Esophagus squamous epithelium (tissue), 5 donors: ENCODE measurements around the gene SDR9C7. TPM values are rescaled to one million over a fixed set of nuclear protein-coding genes. Genes with fewer than 3 reads are reported as not detected.

Experiments
- DNase-seq: peaks from one replicate; lab custom pipeline; 2025; lab: John Stamatoyannopoulos, UW
- H3K27ac ChIP-seq, 4 donors: fragments of 200-600 bp; sonication (generic); one replicate each; pipeline ENCODE4 v1.5.1; 2016 to 2019; ENCODE audit warnings: mild to moderate bottlenecking in 1 of 4
- H3K27me3 ChIP-seq, 4 donors: fragments of 200-600 bp; sonication (generic); 1 replicate in 3 of 4; 2 replicates in 1 of 4; pipeline versions ENCODE4 v1.5.1 to v1.6.0; 2017 to 2021; ENCODE audit warnings: antibody characterized with exemption in 1 of 4
- H3K36me3 ChIP-seq, 3 donors: fragments of 200-600 bp; sonication (generic); one replicate each; pipeline ENCODE4 v1.5.1; 2016 to 2019
- H3K4me1 ChIP-seq, 3 donors: fragments of 200-600 bp; sonication (generic); one replicate each; pipeline ENCODE4 v1.5.1; 2017 to 2019
- H3K4me3 ChIP-seq, 4 donors: fragments of 200-600 bp; sonication (generic); 1 replicate in 3 of 4; 2 replicates in 1 of 4; pipeline ENCODE4 v1.5.1; 2016 to 2019; ENCODE audit warnings: mild to moderate bottlenecking in 2 of 4, moderate library complexity in 1 of 4
- H3K9me3 ChIP-seq, 3 donors: fragments of 200-600 bp; sonication (generic); one replicate each; pipeline ENCODE4 v1.5.1; 2016 to 2019
- CTCF ChIP-seq, 6 experiments: fragments of 450-650 bp in 4 of 6; fragments of 200-600 bp in 2 of 6; sonication (generic) in 2 of 6; IDR thresholded peaks; one replicate each; pipeline ENCODE4 v1.5.1; 2016 to 2019; ENCODE audit warnings: antibody characterized with exemption in 6 of 6, mild to moderate bottlenecking in 4 of 6, moderate library complexity in 4 of 6
- POLR2A ChIP-seq, 4 donors: fragments of 450-650 bp; IDR thresholded peaks; one replicate each; pipeline ENCODE4 v1.6.1; 2017; ENCODE audit warnings: antibody characterized with exemption in 4 of 4, mild to moderate bottlenecking in 4 of 4, moderate library complexity in 3 of 4
- WGBS, 2 donors: methylation state at CpG; one replicate each; pipeline ENCODE4 v1.1.5; 2018; 5-methylcytosine and 5-hydroxymethylcytosine counted together
- intact Hi-C: fragments of 100-400 bp; cut with DNase I; formaldehyde crosslinking; loops from one replicate; pipeline ENCODE4 v1.15.0; 2022
- total RNA-seq, 4 donors: library from RNA; depleted of rRNA; stranded (reverse); fragments of >200 nt; gene quantifications; one replicate each; pipeline ENCODE4 v1.1.0, GENCODE V29; 2016
- donor health status: DM: yes; HTN: yes; CAD: no.

SDR9C7 gene
- total RNA-seq, 4 donors from 2014 or later: 2.9 to 42.1 (median 19.8) TPM

- no peak for DNase-seq
- peaks cover 19 to 57% (median 28%) of the 10 kb centered on the region in 3 donors for H3K4me1 ChIP-seq
- no peaks in the 10 kb centered on the region for H3K36me3 ChIP-seq
- peak overlapping the region in 3 of 4 donors; percentile 50 to 81 (median 75) for H3K27ac ChIP-seq
- no peaks in the 10 kb centered on the region for H3K9me3 ChIP-seq
- intact Hi-C loops: no loop called here
- H3K27me3 ChIP-seq: no peaks in the 10 kb centered on the region
- no peak for TF ChIP-seq CTCF (IDR thresholded peaks at IDR 0.05)
- no peak for TF ChIP-seq POLR2A (IDR thresholded peaks at IDR 0.05)
- 46 to 49% methylated on average over 2 of the region's 2 CpGs for WGBS, 2 donors
- H3K4me3 ChIP-seq: no peak overlapping the region
These were observed 949 bp upstream of the SDR9C7 start for GRCh38 chr12:56935157-56935556.

DNA sequence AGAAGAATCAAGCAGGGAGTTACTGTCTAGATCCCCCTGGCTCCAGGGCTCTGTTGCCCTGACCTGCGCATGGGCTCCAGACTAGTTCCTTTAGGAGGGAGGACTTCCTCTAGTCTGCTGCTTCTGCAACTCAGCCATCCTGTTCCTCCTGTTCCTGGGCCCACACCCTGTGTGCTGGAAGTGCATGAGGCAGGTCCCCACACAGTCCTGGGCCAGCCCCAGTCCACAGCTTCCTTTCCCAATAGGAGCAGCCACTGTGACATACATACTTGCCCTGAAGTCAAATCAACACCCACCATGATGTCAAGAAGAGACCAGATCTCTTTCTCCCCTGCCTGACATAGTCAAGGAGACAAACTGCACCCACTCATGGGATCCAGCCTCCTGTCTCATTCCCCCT is 1.3 kb downstream of the SDR9C7 start:
- H3K27me3 ChIP-seq: no peaks in the 10 kb centered on the region
- peaks cover 19 to 60% (median 28%) of the 10 kb centered on the region in 3 donors for H3K4me1 ChIP-seq
- WGBS, 2 donors: 40 to 67% methylated on average over 1 of the region's 1 CpG
- intact Hi-C loops: no loop called here
- DNase-seq: no peak
- H3K9me3 ChIP-seq: no peaks in the 10 kb centered on the region
- no peak overlapping the region for H3K4me3 ChIP-seq
- peak overlapping the region; percentile 59 to 81 (median 72) for H3K27ac ChIP-seq
- H3K36me3 ChIP-seq: no peaks in the 10 kb centered on the region
- no peak for TF ChIP-seq CTCF (IDR thresholded peaks at IDR 0.05)
- no peak for TF ChIP-seq POLR2A (IDR thresholded peaks at IDR 0.05)

DNA sequence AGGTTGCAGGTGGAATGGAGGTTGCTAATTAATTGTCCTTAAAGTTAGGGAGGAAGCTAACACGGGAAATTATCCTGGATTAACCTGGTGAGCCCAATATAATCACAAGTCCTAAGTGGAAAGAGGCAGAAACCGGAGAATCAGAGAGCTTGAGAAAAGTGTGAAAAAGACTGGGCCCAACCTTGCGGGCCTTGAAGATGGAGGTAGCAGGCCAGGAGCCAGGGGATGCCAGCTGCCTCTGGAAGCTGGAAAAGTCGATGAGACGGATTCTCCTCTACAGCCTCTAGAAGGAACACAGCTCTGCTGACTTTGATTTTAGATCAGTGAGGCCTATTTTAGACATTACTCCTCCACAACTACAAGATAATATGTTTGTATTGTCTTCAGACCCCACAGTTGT is 2.1 kb downstream of the SDR9C7 start:
- DNase-seq: no peak
- H3K27ac ChIP-seq: peak overlapping the region; percentile 59 to 81 (median 72)
- 72 to 95% methylated on average over 5 of the region's 5 CpGs for WGBS, 2 donors
- no peaks in the 10 kb centered on the region for H3K36me3 ChIP-seq
- no peak overlapping the region for H3K4me3 ChIP-seq
- no peaks in the 10 kb centered on the region for H3K27me3 ChIP-seq
- no peaks in the 10 kb centered on the region for H3K9me3 ChIP-seq
- H3K4me1 ChIP-seq: peaks cover 19 to 60% (median 28%) of the 10 kb centered on the region in 3 donors
- intact Hi-C loops: no loop called here
- TF ChIP-seq CTCF (IDR thresholded peaks at IDR 0.05) (no peak), POLR2A (IDR thresholded peaks at IDR 0.05) (no peak)

GRCh38 chr12:56931474-56931978 is 2.7 kb downstream of the SDR9C7 start:
- 47 to 62% methylated on average over 2 of the region's 2 CpGs for WGBS, 2 donors
- no peak for TF ChIP-seq POLR2A (IDR thresholded peaks at IDR 0.05)
- Histone ChIP-seq H3K4me1 (peaks cover 19 to 60% (median 28%) of the 10 kb centered on the region in 3 donors), H3K27ac (peak overlapping the region; percentile 59 to 81 (median 72)), H3K27me3 (no peaks in the 10 kb centered on the region), H3K36me3 (no peaks in the 10 kb centered on the region), H3K4me3 (no peak overlapping the region), H3K9me3 (no peaks in the 10 kb centered on the region)
- intact Hi-C loops: no loop called here
- DNase-seq: no peak

DNA sequence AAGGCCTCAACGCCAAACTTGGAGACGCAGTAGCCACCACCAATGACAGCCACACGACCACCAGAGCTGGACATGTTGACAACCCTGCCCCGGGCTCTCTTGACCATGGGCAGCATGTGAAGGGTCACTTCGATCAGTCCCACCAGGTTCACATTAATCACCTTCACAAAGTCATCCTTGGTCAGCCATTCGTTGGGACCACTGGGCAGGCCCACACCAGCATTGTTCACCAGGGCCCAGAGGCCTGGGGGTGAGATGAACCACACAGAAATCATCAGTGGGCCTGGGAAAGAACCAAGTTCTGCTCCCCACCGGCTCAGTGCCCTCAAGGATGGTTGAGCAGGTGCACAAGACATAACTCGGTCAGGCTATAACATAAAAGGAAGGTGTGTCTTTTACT is 4.0 kb downstream of the SDR9C7 start:
- no peaks in the 10 kb centered on the region for H3K27me3 ChIP-seq
- intact Hi-C loops: no loop called here
- H3K27ac ChIP-seq: no peak overlapping the region
- TF ChIP-seq CTCF (IDR thresholded peaks at IDR 0.05): no peak
- no peak for TF ChIP-seq POLR2A (IDR thresholded peaks at IDR 0.05)
- H3K4me3 ChIP-seq: no peak overlapping the region
- 72 to 76% methylated on average over 3 to 4 of the region's 8 CpGs for WGBS, 2 donors
- DNase-seq: no peak
- no peaks in the 10 kb centered on the region for H3K9me3 ChIP-seq
- H3K4me1 ChIP-seq: peaks cover 19 to 53% (median 28%) of the 10 kb centered on the region in 3 donors
- H3K36me3 ChIP-seq: no peaks in the 10 kb centered on the region
